HEK293 (cell line): Measurements from ENCODE around the gene MAST2.
A peak's percentile ranks its signal among the peaks of the same experiment; 100 is the strongest.

Experiments used
- CTCF ChIA-PET: fragments of 350-600 bp; formaldehyde crosslinking; extraction: SDS; loops from one replicate; lab custom pipeline; 2021; ENCODE audit warnings: antibody characterized with exemption; lab: Yijun Ruan, JAX
- POLR2A ChIA-PET: fragments of 300-600 bp; formaldehyde crosslinking; extraction: SDS; loops from one replicate; lab custom pipeline; 2020; ENCODE audit warnings: antibody characterized with exemption, inconsistent platforms; lab: Yijun Ruan, JAX
- H3K27ac ChIP-seq: fragments of 200-500 bp; sonication (Bioruptor generic); 2 replicates; pipeline ENCODE4 v1.5.1; 2014; ENCODE audit warnings: low read depth, low read length, control low read depth, inconsistent platforms; ENCODE audit errors: extremely low read depth
- H3K36me3 ChIP-seq, 2 experiments: fragments of 200-500 bp in 1 of 2; sonication (Bioruptor generic) in 1 of 2; 1 replicate in 1 of 2; 2 replicates in 1 of 2; pipeline ENCODE4 v1.5.1; 2014 to 2017; ENCODE audit warnings: inconsistent platforms in 2 of 2, low read length in 2 of 2; ENCODE audit not compliant: control insufficient read depth in 2 of 2, insufficient read depth in 1 of 2
- H3K4me1 ChIP-seq: fragments of 200-500 bp; sonication (Bioruptor generic); 2 replicates; pipeline ENCODE4 v1.5.1; 2014; ENCODE audit warnings: mild to moderate bottlenecking, low read length, inconsistent platforms; ENCODE audit not compliant: control insufficient read depth, insufficient read depth
- H3K4me3 ChIP-seq: 2 replicates; pipeline ENCODE4 v1.5.1; 2011; ENCODE audit warnings: low read depth, mild to moderate bottlenecking, control low read depth, low read length, moderate library complexity
- H3K9me3 ChIP-seq: fragments of 200-500 bp; sonication (Bioruptor generic); 2 replicates; pipeline ENCODE4 v1.5.1; 2014; ENCODE audit warnings: low read depth, low read length, inconsistent platforms; ENCODE audit not compliant: control insufficient read depth, insufficient read depth
- KLF7 ChIP-seq: fragments of 450-650 bp; formaldehyde crosslinking; IDR thresholded peaks from 2 replicates; pipeline ENCODE4 v1.5.1; 2016; ENCODE audit warnings: missing biosample characterization, missing genetic modification characterization, borderline replicate concordance
- MZF1 ChIP-seq: fragments of 450-650 bp; formaldehyde crosslinking; IDR thresholded peaks from 2 replicates; pipeline ENCODE4 v1.5.1; 2017; ENCODE audit warnings: missing biosample characterization, missing genetic modification characterization, borderline replicate concordance
- PATZ1 ChIP-seq: fragments of 450-650 bp; formaldehyde crosslinking; IDR thresholded peaks from 2 replicates; pipeline ENCODE4 v1.5.1; 2016; ENCODE audit warnings: missing biosample characterization, missing genetic modification characterization
- PBX3 ChIP-seq: sonication (generic); formaldehyde crosslinking; IDR thresholded peaks from 2 replicates; pipeline ENCODE4 v1.8.1; 2022; ENCODE audit warnings: mild to moderate bottlenecking, moderate library complexity, missing genetic modification reagents
- PRDM1 ChIP-seq: fragments of 450-650 bp; formaldehyde crosslinking; IDR thresholded peaks from 2 replicates; pipeline ENCODE4; 2016; ENCODE audit warnings: missing biosample characterization, missing genetic modification characterization
- SCRT1 ChIP-seq: fragments of 450-650 bp; formaldehyde crosslinking; IDR thresholded peaks from 2 replicates; pipeline ENCODE4 v1.5.1; 2016; ENCODE audit warnings: missing biosample characterization, missing genetic modification characterization, borderline replicate concordance
- ZNF19 ChIP-seq: fragments of 450-650 bp; formaldehyde crosslinking; IDR thresholded peaks from 2 replicates; pipeline ENCODE4; 2016; ENCODE audit warnings: missing biosample characterization, missing genetic modification characterization, low read depth
- ZNF266 ChIP-seq: fragments of 450-650 bp; formaldehyde crosslinking; IDR thresholded peaks from 2 replicates; pipeline ENCODE4 v1.5.1; 2016; ENCODE audit warnings: missing biosample characterization, missing genetic modification characterization, low read depth
- ZNF341 ChIP-seq: fragments of 450-650 bp; formaldehyde crosslinking; IDR thresholded peaks from 2 replicates; pipeline ENCODE4; 2016; ENCODE audit warnings: low read depth, missing biosample characterization, missing genetic modification characterization
- ZNF561 ChIP-seq: fragments of 450-650 bp; IDR thresholded peaks from 2 replicates; pipeline ENCODE4 v1.5.1; 2018; ENCODE audit warnings: missing biosample characterization, missing genetic modification characterization, borderline replicate concordance
- ZNF660 ChIP-seq: fragments of 450-650 bp; IDR thresholded peaks from 2 replicates; pipeline ENCODE4 v1.5.1; 2018; ENCODE audit warnings: missing biosample characterization, mild to moderate bottlenecking, missing genetic modification characterization
- ZNF776 ChIP-seq: fragments of 450-650 bp; formaldehyde crosslinking; IDR thresholded peaks from 2 replicates; pipeline ENCODE4 v1.5.0; 2017; ENCODE audit warnings: missing biosample characterization, missing genetic modification characterization, borderline replicate concordance
- ZNF791 ChIP-seq: fragments of 450-650 bp; formaldehyde crosslinking; IDR thresholded peaks from 2 replicates; pipeline ENCODE4 v1.5.1; 2016; ENCODE audit warnings: missing biosample characterization, missing genetic modification characterization
- TF ChIP-seq, protein P1 (sequence below): fragments of 450-650 bp; formaldehyde crosslinking; optimal IDR thresholded peaks from 2 replicates; pipeline ENCODE3; 2016; ENCODE audit warnings: missing biosample characterization, mild to moderate bottlenecking, missing genetic modification characterization
- TF ChIP-seq, protein P2 (sequence below): fragments of 450-650 bp; formaldehyde crosslinking; IDR thresholded peaks from 2 replicates; pipeline ENCODE4 v1.5.1; 2017; ENCODE audit warnings: missing biosample characterization, missing genetic modification characterization
- TF ChIP-seq, protein P3 (sequence below): fragments of 450-650 bp; formaldehyde crosslinking; IDR thresholded peaks from 2 replicates; pipeline ENCODE4 v1.5.1; 2016; ENCODE audit warnings: missing biosample characterization, missing genetic modification characterization
- TF ChIP-seq, protein P4 (sequence below): fragments of 450-650 bp; formaldehyde crosslinking; IDR thresholded peaks from 2 replicates; pipeline ENCODE4; 2016; ENCODE audit warnings: missing biosample characterization, missing genetic modification characterization

Gene MAST2

DNA sequence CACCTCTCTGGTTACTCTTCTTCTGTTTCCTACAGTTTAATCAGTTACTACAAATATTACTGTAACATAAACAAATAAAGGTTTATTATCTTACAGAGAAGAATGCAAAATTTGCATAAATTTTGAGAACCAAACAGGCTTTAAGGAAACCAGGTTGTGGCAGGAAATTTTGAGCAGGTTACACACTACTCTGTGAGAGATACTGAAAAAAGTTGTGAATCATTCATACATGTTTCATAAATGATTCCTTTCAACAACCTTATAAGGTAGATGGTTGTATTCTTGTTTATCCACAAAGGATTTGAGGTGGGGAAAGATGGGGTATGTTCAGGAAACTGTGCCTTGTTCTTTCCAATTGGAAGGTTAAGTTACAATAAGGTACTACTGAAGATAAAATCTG lies 58.6 kb downstream of the MAST2 start (continued):
- TF ChIP-seq PBX3 (CRISPR knock-in tag): no peak

GRCh38 chr1:45863218-45863617 lies 59.8 kb downstream of the MAST2 start:
- Histone ChIP-seq H3K4me3 (no peak overlapping the region), H3K4me1 (peaks cover 6% of the 10 kb centered on the region), H3K36me3 (no peaks in the 10 kb centered on the region), H3K27ac (no peak overlapping the region), H3K9me3 (no peaks in the 10 kb centered on the region)
- ChIA-PET CTCF (interaction anchor here (0.5 to 0.8 kb wide), 2 partner anchors 19 to 36 kb away, joined by 3 read pairs; no protein-coding TSS in a partner anchor), POLR2A (no interaction called here)
- TF ChIP-seq ZNF776 (tag by site-specific recombination): no peak
- TF ChIP-seq, protein P1, sequence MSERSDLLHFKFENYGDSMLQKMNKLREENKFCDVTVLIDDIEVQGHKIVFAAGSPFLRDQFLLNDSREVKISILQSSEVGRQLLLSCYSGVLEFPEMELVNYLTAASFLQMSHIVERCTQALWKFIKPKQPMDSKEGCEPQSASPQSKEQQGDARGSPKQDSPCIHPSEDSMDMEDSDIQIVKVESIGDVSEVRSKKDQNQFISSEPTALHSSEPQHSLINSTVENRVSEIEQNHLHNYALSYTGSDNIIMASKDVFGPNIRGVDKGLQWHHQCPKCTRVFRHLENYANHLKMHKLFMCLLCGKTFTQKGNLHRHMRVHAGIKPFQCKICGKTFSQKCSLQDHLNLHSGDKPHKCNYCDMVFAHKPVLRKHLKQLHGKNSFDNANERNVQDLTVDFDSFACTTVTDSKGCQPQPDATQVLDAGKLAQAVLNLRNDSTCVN (tag by site-specific recombination): no peak
- TF ChIP-seq, protein P2, sequence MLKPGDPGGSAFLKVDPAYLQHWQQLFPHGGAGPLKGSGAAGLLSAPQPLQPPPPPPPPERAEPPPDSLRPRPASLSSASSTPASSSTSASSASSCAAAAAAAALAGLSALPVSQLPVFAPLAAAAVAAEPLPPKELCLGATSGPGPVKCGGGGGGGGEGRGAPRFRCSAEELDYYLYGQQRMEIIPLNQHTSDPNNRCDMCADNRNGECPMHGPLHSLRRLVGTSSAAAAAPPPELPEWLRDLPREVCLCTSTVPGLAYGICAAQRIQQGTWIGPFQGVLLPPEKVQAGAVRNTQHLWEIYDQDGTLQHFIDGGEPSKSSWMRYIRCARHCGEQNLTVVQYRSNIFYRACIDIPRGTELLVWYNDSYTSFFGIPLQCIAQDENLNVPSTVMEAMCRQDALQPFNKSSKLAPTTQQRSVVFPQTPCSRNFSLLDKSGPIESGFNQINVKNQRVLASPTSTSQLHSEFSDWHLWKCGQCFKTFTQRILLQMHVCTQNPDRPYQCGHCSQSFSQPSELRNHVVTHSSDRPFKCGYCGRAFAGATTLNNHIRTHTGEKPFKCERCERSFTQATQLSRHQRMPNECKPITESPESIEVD (tag by site-specific recombination): peak; percentile 66

GRCh38 chr1:45864167-45865106 lies 61.0 kb downstream of the MAST2 start:
- ChIA-PET CTCF (no interaction called here), POLR2A (no interaction called here)
- Histone ChIP-seq H3K4me1 (peaks cover 6% of the 10 kb centered on the region), H3K9me3 (no peaks in the 10 kb centered on the region), H3K36me3 (no peaks in the 10 kb centered on the region), H3K4me3 (peak overlapping the region; percentile 13), H3K27ac (no peak overlapping the region)
- peak; percentile 94 for TF ChIP-seq MZF1 (tag by site-specific recombination)
- TF ChIP-seq ZNF341 (tag by site-specific recombination): peak; percentile 39
- TF ChIP-seq, protein P3, sequence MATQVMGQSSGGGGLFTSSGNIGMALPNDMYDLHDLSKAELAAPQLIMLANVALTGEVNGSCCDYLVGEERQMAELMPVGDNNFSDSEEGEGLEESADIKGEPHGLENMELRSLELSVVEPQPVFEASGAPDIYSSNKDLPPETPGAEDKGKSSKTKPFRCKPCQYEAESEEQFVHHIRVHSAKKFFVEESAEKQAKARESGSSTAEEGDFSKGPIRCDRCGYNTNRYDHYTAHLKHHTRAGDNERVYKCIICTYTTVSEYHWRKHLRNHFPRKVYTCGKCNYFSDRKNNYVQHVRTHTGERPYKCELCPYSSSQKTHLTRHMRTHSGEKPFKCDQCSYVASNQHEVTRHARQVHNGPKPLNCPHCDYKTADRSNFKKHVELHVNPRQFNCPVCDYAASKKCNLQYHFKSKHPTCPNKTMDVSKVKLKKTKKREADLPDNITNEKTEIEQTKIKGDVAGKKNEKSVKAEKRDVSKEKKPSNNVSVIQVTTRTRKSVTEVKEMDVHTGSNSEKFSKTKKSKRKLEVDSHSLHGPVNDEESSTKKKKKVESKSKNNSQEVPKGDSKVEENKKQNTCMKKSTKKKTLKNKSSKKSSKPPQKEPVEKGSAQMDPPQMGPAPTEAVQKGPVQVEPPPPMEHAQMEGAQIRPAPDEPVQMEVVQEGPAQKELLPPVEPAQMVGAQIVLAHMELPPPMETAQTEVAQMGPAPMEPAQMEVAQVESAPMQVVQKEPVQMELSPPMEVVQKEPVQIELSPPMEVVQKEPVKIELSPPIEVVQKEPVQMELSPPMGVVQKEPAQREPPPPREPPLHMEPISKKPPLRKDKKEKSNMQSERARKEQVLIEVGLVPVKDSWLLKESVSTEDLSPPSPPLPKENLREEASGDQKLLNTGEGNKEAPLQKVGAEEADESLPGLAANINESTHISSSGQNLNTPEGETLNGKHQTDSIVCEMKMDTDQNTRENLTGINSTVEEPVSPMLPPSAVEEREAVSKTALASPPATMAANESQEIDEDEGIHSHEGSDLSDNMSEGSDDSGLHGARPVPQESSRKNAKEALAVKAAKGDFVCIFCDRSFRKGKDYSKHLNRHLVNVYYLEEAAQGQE (tag by site-specific recombination): peak; percentile 78
- TF ChIP-seq ZNF266: peak; percentile 55; the same call in 1 of the 2 replicates
- no peak for TF ChIP-seq ZNF19 (tag by site-specific recombination)
- TF ChIP-seq, protein P2 (tag by site-specific recombination): peak; percentile 35
- no peak for TF ChIP-seq SCRT1 (tag by site-specific recombination)
- TF ChIP-seq ZNF561 (tag by site-specific recombination): no peak
- no peak for TF ChIP-seq KLF7 (tag by site-specific recombination)
- TF ChIP-seq PATZ1 (tag by site-specific recombination): 0 out of 2 replicates have a peak, but pooled peaks have one; percentile 25
- TF ChIP-seq, protein P4, sequence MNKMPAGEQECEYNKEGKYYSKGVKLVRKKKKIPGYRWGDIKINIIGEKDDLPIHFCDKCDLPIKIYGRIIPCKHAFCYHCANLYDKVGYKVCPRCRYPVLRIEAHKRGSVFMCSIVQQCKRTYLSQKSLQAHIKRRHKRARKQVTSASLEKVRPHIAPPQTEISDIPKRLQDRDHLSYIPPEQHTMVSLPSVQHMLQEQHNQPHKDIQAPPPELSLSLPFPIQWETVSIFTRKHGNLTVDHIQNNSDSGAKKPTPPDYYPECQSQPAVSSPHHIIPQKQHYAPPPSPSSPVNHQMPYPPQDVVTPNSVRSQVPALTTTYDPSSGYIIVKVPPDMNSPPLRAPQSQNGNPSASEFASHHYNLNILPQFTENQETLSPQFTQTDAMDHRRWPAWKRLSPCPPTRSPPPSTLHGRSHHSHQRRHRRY: no peak
- no peak for TF ChIP-seq ZNF660 (tag by site-specific recombination)
- no peak for TF ChIP-seq ZNF791 (tag by site-specific recombination)
- TF ChIP-seq PRDM1 (tag by site-specific recombination): peak; percentile 92
